Colon (tissue), 2 donors: ENCODE measurements around the gene FLT3.
"Not testable (repeated sequence)": the region's sequence is repeated elsewhere in the genome, so short reads cannot be mapped to it uniquely, and the experiment has no call there.

Experiments
- FAIRE-seq: peaks from 2 replicates; lab custom pipeline; 2012; peaks lifted over from hg19 to GRCh38; lab: Jason Lieb, UNC
- donor health status: control.
- donor health status: control.

The FLT3 gene

DNA sequence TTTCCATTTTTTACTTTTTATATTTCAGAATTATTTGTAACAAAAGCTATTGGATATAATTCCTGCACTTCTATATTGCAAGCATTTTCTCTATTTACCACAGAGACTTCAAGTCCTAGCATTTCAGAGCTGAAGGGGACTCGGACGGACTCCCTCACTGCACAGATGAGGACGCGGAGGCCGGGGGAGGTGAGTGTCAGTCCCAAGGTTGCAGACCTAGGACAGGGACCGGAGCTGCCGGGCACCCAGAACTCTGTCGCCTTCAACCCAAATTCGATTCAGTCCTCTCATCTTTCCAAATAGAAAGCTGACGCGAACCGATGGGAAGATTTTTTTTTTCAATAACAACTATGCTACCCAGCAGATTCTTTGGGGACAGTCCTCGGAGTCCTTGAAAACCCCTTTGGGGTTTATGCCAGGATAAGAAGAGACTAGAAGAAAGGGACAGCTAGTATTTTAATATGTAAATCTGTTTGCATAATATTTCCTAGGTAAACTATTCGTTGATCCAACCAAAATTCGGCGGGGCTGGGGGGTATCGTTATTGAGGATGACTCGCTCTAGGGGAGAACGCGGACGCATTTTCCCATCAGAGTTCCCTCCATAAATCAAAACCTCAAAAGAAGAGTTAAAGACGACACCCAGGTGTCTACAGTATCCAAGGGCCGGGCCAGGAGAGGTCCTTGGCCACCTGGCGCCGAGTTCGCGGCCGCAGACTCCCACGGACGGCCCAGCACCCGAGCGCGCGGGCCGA, 803 bp downstream of the FLT3 start:
- no peak for FAIRE-seq

- no peak for FAIRE-seq
Measured at GRCh38 chr13:28097503-28097902, 2.9 kb downstream of the FLT3 start.

DNA sequence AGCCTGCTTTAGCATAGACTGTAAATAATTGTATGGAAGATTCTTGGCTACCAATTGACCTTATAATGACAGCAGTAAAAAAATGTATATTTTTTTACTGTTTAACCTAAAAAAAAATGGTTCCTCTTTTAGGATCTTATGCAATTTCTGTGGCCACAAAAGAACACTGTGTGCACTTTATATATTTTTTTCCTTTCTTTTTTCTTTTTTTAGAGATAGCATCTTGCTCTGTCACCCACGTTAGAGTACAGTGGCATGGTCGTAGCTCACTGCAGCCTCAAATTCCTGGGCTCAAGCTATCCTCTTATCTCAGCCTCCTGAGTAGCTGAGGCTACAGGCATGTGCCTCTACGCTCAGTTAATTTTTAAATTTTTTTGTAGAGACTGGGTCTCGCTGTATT, 6.1 kb downstream of the FLT3 start:
- FAIRE-seq = no peak

DNA sequence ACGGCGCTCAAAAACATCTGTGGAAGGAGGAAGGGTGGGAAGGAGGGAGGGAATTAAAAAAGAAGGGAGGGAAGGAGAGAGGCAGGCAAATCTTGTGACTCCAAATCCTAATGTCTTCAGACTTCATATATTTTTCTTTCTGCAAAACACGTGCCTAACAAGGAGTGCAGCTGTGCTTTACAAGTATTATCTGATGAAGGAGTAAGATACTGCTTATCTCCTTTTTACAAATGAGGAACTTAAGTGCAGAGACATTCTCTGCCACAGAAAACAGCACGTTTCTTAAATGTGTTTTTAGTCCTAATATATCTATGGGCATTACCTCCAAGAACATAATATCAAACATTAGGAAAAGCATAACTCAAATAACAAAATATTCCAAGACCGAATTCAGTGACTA, 6.5 kb downstream of the FLT3 start:
- FAIRE-seq = no peak

- no peak for FAIRE-seq
Measured at GRCh38 chr13:28092431-28092830, 7.9 kb downstream of the FLT3 start.

DNA sequence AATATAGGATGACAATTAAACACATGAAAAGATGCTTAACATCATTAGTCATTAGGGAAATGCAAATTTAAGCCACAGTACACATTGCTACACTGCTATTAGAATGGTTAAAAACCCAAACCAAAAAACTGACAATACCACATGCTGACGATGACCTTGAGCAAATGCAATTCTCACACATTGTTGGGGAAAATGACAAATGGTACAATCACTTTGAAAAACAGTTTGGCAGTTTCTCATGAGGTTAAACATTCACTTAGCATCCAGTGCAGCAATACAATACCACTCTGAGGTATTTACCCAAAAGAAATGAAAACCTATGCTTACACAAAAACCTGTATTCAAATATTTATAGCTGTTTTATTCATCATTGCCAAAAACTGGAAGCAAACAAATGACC, 11.3 kb downstream of the FLT3 start:
- FAIRE-seq = no peak

DNA sequence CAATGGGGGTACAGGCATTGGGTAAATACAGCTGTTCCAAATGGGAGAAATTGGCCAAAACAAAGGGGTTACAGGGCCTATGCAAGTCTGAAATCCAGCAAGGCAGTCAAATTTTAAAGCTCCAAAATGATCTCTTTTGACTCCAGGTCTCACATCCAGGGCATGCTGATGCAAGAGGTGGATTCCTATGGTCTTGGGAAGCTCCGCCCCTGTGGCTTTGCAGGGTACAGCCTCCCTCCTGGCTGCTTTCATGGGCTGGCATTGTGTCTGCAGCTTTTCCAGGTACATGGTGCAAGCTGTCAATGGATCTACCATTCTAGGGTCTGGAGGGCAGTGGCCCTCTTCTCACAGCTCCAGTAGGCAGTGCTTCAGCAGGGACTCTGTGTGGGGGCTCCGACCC, 22.6 kb downstream of the FLT3 start:
- FAIRE-seq = not testable (repeated sequence)

DNA sequence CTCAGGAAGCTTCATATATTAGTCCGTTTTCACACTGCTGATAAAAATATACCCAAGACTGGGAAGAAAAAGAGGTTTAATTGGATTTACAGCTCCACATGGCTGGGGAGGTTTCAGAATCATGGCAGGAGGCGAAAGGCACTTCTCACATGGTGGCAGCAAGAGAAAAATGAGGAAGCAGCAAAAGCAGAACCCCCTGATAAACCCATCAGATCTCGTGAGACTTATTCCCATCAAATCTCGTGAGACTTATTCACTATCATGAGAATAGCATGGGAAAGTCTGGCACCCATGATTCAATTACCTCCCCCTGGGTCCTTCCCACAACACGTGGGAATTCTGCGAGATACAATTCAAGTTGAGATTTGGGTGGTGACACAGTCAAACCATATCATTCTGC, 23.1 kb downstream of the FLT3 start:
- FAIRE-seq = no peak

- FAIRE-seq = no peak
Measured at GRCh38 chr13:28071424-28071823, 29.0 kb downstream of the FLT3 start.

DNA sequence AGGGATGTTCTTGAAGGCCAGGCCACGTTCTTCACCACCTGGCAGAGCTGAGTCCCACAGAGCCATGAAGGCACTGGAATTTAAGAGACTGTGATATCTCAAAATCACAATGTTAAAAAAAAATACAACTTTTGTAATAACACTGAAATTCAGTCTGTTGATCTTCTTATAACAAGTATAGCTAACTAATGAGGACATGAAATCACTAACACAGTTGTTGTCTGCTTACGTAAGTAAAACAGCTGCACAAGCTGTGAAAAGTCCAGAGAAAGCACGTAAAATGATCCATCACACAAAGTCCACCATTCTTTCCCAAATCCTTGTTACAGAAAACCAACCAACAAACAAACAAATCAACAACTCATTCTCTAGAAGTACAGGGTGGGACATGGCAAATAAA, 32.9 kb downstream of the FLT3 start:
- no peak for FAIRE-seq

GRCh38 chr13:28058866-28059613, 41.3 kb downstream of the FLT3 start:
- FAIRE-seq = no peak

DNA sequence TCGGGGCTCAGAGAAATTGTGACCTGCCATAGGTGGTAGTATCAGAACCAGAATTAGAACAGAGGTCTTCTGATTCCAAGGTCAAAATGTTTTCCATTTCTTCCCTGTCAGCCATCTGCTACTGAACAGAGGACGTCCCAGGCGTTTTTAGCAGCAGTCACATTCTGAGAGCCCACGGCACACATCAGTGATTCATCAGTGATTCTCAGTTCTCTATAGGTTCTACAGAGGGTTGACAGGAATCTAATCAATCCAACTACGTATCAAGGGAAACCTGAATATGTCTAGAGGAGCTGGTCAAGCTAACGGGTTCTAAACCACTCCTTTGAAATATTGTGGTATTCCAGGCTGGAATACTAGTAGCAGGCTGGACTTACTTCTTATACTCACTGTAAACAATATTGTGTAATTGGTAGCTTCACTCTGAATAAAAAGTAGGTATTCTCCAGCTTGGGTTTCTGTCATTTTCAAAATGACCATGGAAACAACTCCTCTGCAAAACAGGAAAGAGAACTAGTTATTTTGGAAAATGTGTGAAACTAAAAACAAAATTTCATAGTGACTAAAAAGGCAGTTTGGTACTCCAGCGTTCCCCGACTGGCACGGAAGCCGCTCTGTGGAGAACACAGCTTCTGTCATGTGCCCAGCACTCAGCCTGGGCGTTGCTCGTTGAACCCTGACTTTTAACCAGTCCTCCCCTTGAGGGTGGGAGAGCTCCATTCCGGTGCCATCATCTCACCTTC, 43.2 kb downstream of the FLT3 start:
- no peak for FAIRE-seq

GRCh38 chr13:28056426-28056825, 44.0 kb downstream of the FLT3 start:
- no peak for FAIRE-seq

DNA sequence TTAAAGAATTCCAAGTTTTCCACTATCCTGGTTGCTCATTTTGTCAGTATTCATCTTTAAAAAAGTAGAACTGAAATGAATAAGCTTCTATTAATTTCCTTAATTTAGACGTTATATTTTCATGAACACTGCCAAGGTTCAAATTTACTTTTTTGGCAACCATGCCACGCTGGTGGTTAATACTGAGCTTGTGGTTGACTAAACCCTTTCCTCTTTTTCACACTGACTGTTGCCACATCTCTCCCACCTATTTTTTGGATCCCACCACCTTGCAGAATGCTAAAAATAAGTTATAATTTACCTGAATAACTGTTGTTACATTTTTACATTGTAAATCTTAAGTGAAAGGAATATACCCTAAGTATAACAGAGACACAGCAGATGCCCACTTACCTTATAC, 45.0 kb downstream of the FLT3 start:
- no peak for FAIRE-seq

- no peak for FAIRE-seq
Measured at GRCh38 chr13:28052945-28053344, 47.4 kb downstream of the FLT3 start.

- no peak for FAIRE-seq
Measured at GRCh38 chr13:28049880-28050875, 50.2 kb downstream of the FLT3 start.

DNA sequence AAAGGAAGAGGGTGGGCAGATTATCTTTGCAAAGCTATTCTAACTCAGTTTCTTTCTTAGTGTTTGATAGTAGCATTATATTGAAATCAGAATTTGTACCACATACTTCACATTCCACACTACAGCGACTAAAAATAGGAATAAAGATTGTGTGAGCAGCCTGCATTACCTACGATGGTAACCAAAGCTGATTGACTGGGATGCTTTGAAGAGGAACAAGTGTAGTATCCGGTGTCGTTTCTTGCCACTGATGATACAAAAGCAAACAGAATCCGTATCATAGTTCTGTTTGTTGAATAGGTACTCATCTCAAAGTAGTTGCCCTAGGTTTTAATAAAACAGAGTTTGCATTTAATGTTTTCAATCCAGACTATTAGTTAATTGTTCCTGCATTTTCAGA, 51.2 kb downstream of the FLT3 start:
- no peak for FAIRE-seq

DNA sequence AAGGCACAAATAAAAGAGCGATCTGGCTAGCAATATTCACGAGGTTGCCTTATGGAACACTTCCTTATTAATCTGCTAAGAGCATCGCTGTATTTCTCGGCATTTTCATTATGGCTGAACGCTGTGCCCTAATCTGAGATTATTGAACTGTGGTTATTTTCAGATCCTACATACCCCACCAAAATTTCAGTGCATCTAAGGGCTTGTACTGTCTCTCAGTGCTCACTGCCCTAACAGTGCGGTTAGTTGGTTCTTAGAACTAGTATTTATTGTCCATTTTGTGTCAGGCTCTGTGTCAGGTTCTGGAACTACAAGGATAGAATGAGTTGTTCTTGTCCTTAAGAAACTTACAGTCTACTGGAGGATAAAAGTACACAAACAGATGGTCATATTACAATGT, 51.6 kb downstream of the FLT3 start:
- FAIRE-seq = no peak

DNA sequence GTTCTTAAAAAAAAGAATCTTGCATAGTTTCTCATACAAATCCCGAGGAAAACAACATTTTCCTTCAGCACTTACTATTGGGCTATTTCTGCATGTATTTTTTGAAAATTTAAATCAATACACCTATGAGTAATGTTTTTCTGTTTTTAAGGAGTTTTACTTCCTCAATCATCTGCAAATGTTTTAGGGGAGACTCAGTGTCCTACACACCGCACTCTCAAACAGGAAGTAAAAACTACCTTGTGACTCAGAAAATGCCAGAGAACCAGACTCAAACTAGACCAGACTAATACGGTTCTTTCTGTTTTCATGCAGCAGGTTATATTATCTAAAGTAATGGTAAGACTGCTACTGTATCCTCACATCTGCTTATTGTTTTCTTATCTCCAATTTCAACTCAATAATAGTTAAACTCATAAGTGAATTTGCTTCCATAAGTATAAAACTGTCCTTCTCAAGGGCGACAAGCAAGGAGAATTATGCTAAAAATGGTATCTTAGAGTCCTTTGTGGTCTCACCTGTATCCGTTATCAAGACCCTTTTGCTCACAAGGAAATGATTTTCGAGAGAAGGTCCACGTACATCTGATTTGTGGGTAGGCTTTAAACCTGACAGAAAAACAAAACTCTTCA, 52.5 kb downstream of the FLT3 start:
- FAIRE-seq = no peak

DNA sequence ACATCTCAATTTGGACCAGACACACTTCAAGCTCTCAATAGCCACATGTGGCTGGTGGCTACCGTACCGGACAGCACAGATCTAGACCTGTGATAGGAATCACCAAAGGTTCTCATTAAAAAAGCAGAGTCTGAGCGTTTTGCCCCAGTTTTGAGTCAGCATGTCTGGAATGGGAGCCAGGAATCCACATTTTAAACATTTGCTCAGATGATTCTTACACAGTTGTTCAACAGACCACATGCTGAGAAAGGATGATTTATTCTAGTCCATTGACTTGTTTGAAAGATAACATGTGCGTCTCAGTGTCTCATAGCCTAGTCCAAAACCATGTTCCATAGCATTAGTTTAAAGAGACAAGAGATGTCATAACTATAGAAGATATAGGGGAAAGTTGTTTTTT, 53.4 kb downstream of the FLT3 start:
- FAIRE-seq = no peak

GRCh38 chr13:28045861-28046260, 54.5 kb downstream of the FLT3 start:
- FAIRE-seq = no peak
